Measurements from ENCODE around the gene MRPL36. TPM values are rescaled to one million over a fixed set of nuclear protein-coding genes. Genes with fewer than 3 reads are reported as not detected.

The MRPL36 gene
- total and polyA plus RNA-seq, 9 of the 15 experiments (the other 6 are each of a cell fraction or from before 2014, with no cell fraction given), result 78.3 to 557 (median 124) TPM

DNA sequence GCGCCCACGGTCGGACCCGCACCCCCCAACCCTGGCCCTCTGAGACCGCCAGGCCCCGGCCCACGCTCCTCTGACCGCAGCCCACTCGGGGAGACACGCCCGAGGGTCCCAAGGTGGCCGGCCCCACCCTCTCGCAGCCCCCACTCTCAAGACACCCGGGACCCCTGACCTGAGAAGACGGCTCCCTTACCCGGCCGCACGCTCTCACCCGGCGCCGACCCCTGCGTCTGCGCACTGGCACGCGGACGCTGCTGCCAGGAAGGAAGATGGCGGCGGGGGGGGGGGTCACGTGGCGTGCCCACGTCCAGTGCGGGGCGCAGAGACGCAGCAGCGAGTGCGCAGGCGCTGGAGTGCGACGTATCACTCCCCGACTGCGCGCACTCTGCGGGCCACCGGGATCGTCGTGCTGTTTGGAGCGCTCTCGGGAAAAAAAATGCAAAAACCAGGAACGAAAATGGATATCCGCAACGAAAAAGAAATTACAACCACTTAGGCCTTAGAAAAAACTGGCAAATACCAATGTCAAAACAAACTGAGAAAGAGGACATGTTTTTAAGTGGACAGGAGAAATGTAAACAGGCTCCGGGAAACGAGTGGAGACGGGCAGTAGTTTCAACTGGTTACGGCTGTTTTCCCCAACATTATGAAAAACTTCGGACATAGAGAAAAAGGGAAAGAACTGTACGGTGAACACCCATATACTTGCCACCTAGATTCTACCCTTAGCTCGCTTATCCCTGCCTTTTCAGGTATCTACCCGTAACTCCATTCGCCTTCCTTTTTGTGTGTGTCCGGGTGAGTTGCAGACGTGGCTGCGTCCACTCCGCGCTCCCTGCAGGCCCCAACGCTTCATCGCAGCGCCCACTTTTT, at the start of gene MRPL36 (continued):
- TF ChIP-seq, protein P1, sequence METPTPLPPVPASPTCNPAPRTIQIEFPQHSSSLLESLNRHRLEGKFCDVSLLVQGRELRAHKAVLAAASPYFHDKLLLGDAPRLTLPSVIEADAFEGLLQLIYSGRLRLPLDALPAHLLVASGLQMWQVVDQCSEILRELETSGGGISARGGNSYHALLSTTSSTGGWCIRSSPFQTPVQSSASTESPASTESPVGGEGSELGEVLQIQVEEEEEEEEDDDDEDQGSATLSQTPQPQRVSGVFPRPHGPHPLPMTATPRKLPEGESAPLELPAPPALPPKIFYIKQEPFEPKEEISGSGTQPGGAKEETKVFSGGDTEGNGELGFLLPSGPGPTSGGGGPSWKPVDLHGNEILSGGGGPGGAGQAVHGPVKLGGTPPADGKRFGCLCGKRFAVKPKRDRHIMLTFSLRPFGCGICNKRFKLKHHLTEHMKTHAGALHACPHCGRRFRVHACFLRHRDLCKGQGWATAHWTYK (CRISPR knock-in tag; IDR thresholded peaks at IDR 0.05), result no peak
- no peak for TF ChIP-seq EWSR1 (IDR thresholded peaks at IDR 0.05; ENCODE audit: borderline replicate concordance, low read depth, partially characterized antibody)
- TF ChIP-seq FOXK2 (conservative IDR thresholded peaks at IDR 0.05 in 1 of 2, IDR thresholded peaks at IDR 0.05 in 1 of 2; ENCODE audit: low read depth in 2 of 2), result peak; percentile 97 to 98
- TF ChIP-seq RCOR1 (IDR thresholded peaks at IDR 0.05; ENCODE audit: borderline replicate concordance in 1 of 2, low read depth in 2 of 2, low read length in 2 of 2), result peak in 1 of 2 experiments; percentile 41; a peak in 1 of 4 replicates
- TF ChIP-seq GTF2E2 (tag; IDR thresholded peaks at IDR 0.05), result no peak
- TF ChIP-seq STAT5A (IDR thresholded peaks at IDR 0.05; ENCODE audit: borderline replicate concordance, low read length), result no peak
- TF ChIP-seq, protein P2, sequence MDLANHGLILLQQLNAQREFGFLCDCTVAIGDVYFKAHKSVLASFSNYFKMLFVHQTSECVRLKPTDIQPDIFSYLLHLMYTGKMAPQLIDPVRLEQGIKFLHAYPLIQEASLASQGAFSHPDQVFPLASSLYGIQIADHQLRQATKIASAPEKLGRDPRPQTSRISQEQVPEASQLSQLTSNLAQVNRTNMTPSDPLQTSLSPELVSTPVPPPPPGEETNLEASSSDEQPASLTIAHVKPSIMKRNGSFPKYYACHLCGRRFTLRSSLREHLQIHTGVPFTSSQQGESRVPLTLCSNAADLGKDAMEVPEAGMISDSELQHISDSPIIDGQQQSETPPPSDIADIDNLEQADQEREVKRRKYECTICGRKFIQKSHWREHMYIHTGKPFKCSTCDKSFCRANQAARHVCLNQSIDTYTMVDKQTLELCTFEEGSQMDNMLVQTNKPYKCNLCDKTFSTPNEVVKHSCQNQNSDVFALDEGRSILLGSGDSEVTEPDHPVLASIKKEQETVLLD (IDR thresholded peaks at IDR 0.05), result peak; percentile 96
- peak; percentile 31; the same call in 1 of the 2 replicates for TF ChIP-seq CTBP1 (IDR thresholded peaks at IDR 0.05; ENCODE audit: borderline replicate concordance)
- TF ChIP-seq, protein P3, sequence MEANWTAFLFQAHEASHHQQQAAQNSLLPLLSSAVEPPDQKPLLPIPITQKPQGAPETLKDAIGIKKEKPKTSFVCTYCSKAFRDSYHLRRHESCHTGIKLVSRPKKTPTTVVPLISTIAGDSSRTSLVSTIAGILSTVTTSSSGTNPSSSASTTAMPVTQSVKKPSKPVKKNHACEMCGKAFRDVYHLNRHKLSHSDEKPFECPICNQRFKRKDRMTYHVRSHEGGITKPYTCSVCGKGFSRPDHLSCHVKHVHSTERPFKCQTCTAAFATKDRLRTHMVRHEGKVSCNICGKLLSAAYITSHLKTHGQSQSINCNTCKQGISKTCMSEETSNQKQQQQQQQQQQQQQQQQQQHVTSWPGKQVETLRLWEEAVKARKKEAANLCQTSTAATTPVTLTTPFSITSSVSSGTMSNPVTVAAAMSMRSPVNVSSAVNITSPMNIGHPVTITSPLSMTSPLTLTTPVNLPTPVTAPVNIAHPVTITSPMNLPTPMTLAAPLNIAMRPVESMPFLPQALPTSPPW (CRISPR knock-in tag; IDR thresholded peaks at IDR 0.05), result peak; percentile 96
- TF ChIP-seq POLR2B (IDR thresholded peaks at IDR 0.05; ENCODE audit: low read depth, partially characterized antibody), result peak; percentile 98
- TF ChIP-seq DPF2 (IDR thresholded peaks at IDR 0.05), result peak; percentile 38; the same call in 1 of the 2 replicates
- TF ChIP-seq ZNF316 (IDR thresholded peaks at IDR 0.05), result peak; percentile 97
- peak; percentile 96 for TF ChIP-seq SUPT5H (IDR thresholded peaks at IDR 0.05)
- TF ChIP-seq, protein P4, sequence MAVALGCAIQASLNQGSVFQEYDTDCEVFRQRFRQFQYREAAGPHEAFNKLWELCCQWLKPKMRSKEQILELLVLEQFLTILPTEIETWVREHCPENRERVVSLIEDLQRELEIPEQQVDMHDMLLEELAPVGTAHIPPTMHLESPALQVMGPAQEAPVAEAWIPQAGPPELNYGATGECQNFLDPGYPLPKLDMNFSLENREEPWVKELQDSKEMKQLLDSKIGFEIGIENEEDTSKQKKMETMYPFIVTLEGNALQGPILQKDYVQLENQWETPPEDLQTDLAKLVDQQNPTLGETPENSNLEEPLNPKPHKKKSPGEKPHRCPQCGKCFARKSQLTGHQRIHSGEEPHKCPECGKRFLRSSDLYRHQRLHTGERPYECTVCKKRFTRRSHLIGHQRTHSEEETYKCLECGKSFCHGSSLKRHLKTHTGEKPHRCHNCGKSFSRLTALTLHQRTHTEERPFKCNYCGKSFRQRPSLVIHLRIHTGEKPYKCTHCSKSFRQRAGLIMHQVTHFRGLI (CRISPR knock-in tag; IDR thresholded peaks at IDR 0.05), result no peak
- no peak for TF ChIP-seq TSC22D4 (tag; IDR thresholded peaks at IDR 0.05)
- TF ChIP-seq, protein P5, sequence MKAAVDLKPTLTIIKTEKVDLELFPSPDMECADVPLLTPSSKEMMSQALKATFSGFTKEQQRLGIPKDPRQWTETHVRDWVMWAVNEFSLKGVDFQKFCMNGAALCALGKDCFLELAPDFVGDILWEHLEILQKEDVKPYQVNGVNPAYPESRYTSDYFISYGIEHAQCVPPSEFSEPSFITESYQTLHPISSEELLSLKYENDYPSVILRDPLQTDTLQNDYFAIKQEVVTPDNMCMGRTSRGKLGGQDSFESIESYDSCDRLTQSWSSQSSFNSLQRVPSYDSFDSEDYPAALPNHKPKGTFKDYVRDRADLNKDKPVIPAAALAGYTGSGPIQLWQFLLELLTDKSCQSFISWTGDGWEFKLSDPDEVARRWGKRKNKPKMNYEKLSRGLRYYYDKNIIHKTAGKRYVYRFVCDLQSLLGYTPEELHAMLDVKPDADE (conservative IDR thresholded peaks at IDR 0.05; ENCODE audit: control insufficient read depth, low read depth, low read length), result 0 out of 2 replicates have a peak, but pooled peaks have one; percentile 52
- TF ChIP-seq ATF1 (CRISPR knock-in tag; IDR thresholded peaks at IDR 0.05), result peak; percentile 27; the same call in 1 of the 2 replicates
- TF ChIP-seq ATF1 (tag; IDR thresholded peaks at IDR 0.05), result peak; percentile 90
- peak; percentile 47 for TF ChIP-seq RB1 (IDR thresholded peaks at IDR 0.05; ENCODE audit: low read depth)
- TF ChIP-seq SAFB (IDR thresholded peaks at IDR 0.05; ENCODE audit: borderline replicate concordance, low read depth, low read length), result no peak
- TF ChIP-seq ZNF3 (CRISPR knock-in tag; IDR thresholded peaks at IDR 0.05), result 0 out of 2 replicates have a peak, but pooled peaks have one; percentile 48

Data from K562 (cell line).